Kidney epithelial cell (primary cell): ENCODE results near the gene HES7. TPM values are rescaled to one million over a fixed set of nuclear protein-coding genes. Genes with fewer than 3 reads are reported as not detected.

ENCODE experiments used
- DNase-seq: peaks from one replicate; pipeline ENCODE4 v3.0.0-alpha.2; 2010; ENCODE audit warnings: low read depth
- H3K27me3 ChIP-seq: 2 replicates; pipeline ENCODE4 v1.6.0; 2011; ENCODE audit warnings: low read length; ENCODE audit not compliant: control insufficient read depth, insufficient read depth
- H3K36me3 ChIP-seq: 2 replicates; pipeline ENCODE4 v1.5.1; 2011; ENCODE audit warnings: low read length; ENCODE audit not compliant: control insufficient read depth, insufficient read depth
- H3K4me3 ChIP-seq: 2 replicates; pipeline ENCODE4 v1.5.1; 2011; ENCODE audit warnings: low read depth, mild to moderate bottlenecking, control low read depth, low read length
- total RNA-seq: library from RNA; depleted of rRNA; stranded (reverse); fragments of >200 nt; gene quantifications from 2 replicates; pipeline ENCODE4 v1.2.3, GENCODE V29; 2015
- TF ChIP-seq, protein P1 (sequence below): IDR thresholded peaks from 2 replicates; pipeline ENCODE4 v1.5.1; 2011; ENCODE audit warnings: mild to moderate bottlenecking, moderate library complexity, low read length, control low read depth, inconsistent platforms; ENCODE audit not compliant: insufficient read depth, poor library complexity, severe bottlenecking

HES7 gene
- total RNA-seq, 1 donor from 2014 or later, result not detected

GRCh38 chr17:8163978-8164814 lies 40.3 kb upstream of the HES7 start:
- no peak overlapping the region for H3K4me3 ChIP-seq
- DNase-seq, result no peak
- H3K36me3 ChIP-seq, result peaks cover 1% of the 10 kb centered on the region
- H3K27me3 ChIP-seq, result no peaks in the 10 kb centered on the region
- TF ChIP-seq, protein P1, sequence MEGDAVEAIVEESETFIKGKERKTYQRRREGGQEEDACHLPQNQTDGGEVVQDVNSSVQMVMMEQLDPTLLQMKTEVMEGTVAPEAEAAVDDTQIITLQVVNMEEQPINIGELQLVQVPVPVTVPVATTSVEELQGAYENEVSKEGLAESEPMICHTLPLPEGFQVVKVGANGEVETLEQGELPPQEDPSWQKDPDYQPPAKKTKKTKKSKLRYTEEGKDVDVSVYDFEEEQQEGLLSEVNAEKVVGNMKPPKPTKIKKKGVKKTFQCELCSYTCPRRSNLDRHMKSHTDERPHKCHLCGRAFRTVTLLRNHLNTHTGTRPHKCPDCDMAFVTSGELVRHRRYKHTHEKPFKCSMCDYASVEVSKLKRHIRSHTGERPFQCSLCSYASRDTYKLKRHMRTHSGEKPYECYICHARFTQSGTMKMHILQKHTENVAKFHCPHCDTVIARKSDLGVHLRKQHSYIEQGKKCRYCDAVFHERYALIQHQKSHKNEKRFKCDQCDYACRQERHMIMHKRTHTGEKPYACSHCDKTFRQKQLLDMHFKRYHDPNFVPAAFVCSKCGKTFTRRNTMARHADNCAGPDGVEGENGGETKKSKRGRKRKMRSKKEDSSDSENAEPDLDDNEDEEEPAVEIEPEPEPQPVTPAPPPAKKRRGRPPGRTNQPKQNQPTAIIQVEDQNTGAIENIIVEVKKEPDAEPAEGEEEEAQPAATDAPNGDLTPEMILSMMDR, result no peak

GRCh38 chr17:8162997-8163977 lies 39.4 kb upstream of the HES7 start:
- no peak for DNase-seq
- H3K36me3 ChIP-seq, result peaks cover 3% of the 10 kb centered on the region
- H3K27me3 ChIP-seq, result no peaks in the 10 kb centered on the region
- TF ChIP-seq, protein P1, result no peak
- peak overlapping the region; percentile 98 for H3K4me3 ChIP-seq

- Histone ChIP-seq H3K4me3 (peak within 1 kb of the TSS; percentile 98), H3K36me3 (peaks cover 3% of the 10 kb centered on the region), H3K27me3 (no peaks in the 10 kb centered on the region)
- DNase-seq, result no peak
- TF ChIP-seq, protein P1, result no peak
Observed at GRCh38 chr17:8162233-8162996, 38.5 kb upstream of the HES7 start, which contains the start of gene VAMP2. Gene VAMP2 (minus strand): TSS chr17:8162948. CDS start chr17:8162879, 69 bp downstream.

DNA sequence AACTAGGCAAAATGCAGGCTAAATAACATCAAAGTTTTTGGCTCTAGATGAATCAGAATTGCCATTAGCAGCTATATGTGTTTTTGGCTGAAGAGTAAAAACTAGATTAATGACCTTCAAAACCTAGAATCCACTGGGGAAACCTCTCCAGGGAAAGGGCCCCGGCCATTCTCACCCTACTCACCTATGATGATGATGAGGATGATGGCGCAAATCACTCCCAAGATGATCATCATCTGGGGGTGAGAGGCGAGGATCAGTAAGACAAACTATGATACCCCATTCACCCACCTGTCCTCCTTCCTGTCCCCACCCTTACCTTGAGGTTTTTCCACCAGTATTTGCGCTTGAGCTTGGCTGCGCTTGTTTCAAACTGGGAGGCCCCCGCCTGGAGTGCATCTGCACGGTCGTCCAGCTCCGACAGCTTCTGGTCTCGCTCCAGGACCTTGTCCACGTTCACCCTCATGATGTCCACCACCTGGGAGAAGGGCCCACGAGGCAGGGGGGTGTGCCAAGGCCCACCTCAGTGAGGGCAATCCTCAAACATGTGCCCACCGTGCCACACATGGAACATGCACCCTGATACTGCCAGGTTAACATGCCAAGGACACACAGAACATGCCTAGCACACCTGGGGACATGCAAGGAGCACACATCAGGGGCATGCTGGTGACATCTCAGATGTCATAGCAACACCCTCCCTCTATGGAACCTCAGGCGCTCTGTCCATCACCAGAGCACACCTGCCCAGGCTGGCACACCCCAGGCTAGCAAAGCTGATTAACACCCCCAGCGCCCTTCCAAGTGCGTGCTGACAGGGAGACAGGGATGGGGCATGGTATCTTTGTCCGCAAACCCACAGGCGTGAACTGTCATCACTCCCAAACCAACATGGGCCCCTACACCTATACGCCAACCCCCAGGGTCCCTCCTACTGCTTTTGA lies 37.7 kb upstream of the HES7 start:
- no peak for DNase-seq
- TF ChIP-seq, protein P1, result no peak
- Histone ChIP-seq H3K4me3 (peak overlapping the region; percentile 98), H3K27me3 (no peaks in the 10 kb centered on the region), H3K36me3 (peaks cover 3% of the 10 kb centered on the region)
